ENCODE results near the gene NEU4.

Gene NEU4

DNA sequence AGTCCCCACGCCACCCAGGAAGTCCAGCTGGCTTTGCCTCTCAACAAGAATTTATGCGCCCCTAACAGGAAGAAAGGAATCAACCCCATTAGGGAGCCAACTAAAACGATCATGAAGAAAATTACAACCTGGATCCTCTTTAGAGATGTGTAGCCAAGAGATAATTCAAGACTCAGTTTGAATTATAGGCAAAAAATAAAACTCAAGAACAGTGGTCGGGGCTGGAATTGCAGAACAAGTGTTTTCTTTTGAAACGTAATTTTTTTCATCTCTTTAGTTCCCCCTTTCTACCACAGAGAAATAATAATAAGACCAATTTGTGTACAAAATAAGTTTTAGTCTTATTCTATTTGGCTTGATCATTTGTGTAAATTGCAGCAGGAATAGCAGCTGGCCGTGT is 27.3 kb downstream of the NEU4 start:
- DNase-seq, result no peak

DNA sequence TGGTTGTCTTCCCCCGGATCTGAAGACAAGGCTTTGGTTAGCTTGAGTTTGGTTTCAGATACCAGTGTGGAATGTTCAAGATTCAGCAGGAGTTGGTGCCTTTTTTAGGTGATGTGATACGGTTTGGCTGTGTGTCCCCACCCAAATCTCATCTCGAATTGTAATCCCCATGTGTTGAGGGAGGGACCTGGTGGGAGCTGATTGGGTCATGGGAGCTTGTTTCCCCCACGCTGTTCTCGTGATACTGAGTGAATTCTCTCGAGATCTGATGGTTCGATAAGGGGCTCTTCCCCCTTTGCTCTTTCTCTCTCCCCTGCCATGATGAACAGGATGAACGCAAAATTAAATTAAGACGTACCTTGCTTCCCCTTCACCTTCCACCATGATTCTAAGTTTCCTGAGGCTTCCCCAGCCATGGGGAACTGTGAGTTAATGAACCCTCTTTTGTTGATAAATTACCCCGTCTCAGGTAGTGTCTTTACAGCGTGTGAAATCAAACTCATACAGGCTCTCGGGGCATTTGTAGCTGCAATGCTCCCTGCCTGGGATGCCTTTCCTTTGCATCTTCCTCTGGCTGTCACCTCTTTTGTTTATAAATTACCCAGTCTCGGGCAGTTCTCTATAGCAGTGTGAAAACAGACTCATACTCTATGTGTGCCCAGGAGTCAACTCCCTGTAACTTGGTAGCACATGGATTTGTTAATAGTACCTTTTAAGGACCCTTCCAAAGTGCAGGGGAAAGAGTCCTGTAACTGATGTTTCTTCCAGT is 28.4 kb downstream of the NEU4 start:
- no peak for DNase-seq

- no peak for DNase-seq
These were observed 32.4 kb downstream of the NEU4 start for GRCh38 chr2:241841181-241842066.

DNA sequence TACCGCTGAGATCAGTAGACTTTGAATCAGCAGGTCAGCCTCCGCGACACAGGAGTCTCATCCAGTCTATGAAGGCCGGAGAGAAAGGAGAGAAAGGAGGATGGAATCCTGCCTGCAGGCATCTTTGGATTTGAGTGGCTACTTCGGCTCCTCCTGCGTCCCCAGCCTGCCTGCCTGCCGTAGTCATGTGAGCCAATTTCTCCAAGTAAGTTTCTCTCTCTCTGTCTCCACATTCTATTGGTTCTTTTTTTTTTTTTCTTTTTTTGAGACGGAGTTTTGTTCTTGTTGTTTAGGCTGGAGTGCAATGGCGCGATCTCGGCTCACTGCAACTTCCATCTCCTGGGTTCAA is 33.0 kb downstream of the NEU4 start:
- no peak for DNase-seq

DNA sequence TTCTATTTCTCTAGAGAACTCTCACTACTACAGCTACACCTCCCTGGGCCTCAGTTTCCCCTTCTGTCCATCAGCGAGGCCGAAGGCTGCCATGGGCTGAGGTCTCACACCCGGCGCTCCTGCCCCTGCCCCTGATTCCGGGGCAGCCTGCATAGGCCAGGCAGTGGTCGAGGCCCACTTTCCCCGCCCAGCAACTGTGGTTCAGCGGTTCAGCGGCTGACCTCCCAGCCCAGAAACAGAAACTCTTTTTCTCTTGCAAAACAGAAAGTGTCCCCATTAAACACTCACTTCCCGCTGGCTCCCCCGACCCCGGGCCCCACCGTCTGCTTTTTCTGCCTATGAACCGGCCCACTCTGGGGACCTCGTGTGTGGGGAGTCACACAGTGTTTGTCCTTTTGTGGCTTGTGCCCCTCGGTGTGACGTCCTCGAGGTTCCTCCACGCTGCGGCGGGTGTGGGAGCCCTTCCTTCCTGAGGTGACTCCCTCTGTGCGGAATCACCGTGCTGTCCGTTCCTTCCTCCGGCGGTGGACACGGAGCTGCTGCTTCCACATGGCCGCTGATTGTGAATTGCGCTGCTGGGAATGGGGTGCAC is 33.7 kb downstream of the NEU4 start:
- no peak for DNase-seq

DNA sequence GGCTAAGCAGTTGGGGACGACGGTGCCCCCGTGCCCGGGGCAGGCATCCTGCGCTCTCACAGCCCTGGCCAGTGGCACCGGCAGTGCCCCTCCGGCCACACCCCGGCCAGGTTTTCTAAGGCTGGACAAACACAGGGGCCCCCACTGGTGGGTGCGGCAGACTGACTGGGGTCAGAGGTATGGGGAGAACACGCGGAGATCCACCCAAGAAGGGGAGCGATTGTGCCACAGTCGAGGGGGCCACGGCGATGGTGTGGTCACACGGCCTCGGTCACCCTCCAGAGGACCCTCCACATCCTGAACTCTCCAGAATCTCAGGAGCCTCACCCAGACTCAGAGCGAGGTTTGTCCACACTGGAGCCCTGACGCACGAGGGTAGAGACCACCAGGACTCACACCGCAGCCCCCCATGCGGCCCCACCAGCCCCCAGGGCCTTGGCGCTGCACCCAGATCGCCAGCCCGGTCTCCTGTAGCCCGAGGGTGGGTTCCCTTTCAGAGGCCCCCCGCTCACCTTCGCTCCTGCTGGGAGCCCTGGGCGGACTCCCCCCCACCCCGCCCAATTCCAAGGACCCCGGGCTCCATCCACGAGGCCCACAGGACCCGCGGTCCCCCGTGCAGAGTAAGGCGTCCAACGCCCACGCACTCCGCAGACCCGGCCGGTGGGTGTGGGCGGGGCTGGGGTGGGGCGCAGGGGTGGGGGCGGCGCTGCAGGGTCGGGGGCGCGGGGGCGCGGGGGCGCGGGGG is 34.5 kb downstream of the NEU4 start:
- no peak for DNase-seq

- DNase-seq, result no peak
These were observed 35.2 kb downstream of the NEU4 start for GRCh38 chr2:241844066-241844728.

DNA sequence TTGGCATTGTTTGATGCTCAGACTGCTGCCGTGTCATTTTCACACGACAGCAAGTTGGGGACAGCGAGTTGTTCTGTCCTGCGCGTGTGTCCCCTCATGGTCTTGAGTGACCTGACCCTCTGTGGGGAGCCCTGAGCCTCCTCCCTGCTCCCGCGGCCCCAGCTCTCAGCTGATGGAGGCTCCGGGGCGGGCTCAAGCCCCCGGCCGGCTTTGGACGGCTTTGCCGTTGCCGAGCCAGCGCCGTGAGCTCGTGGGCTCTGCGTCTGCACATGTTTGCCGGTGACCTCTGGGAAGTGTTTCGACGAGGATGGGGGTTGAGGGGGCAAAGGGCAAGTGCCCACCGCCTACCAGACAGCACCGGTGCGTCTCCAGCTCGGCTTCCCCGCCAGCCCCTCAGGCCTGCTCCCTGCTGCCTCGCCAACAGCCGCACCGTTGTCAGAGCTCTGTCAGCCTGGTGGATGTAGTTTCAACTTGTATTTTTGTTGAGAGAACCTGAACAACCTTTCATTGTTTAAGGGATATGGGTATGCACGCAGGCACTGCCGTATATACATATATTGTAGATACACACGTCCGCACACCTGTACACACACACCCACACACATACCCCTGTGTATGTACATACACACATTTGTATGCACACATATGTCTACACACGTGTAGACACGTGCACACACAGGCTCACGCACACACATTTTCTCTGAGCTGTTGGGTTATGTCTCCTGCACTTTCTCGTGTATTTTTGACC is 36.0 kb downstream of the NEU4 start:
- no peak for DNase-seq

- DNase-seq, result no peak
These were observed 37.4 kb downstream of the NEU4 start for GRCh38 chr2:241846406-241846805.

DNA sequence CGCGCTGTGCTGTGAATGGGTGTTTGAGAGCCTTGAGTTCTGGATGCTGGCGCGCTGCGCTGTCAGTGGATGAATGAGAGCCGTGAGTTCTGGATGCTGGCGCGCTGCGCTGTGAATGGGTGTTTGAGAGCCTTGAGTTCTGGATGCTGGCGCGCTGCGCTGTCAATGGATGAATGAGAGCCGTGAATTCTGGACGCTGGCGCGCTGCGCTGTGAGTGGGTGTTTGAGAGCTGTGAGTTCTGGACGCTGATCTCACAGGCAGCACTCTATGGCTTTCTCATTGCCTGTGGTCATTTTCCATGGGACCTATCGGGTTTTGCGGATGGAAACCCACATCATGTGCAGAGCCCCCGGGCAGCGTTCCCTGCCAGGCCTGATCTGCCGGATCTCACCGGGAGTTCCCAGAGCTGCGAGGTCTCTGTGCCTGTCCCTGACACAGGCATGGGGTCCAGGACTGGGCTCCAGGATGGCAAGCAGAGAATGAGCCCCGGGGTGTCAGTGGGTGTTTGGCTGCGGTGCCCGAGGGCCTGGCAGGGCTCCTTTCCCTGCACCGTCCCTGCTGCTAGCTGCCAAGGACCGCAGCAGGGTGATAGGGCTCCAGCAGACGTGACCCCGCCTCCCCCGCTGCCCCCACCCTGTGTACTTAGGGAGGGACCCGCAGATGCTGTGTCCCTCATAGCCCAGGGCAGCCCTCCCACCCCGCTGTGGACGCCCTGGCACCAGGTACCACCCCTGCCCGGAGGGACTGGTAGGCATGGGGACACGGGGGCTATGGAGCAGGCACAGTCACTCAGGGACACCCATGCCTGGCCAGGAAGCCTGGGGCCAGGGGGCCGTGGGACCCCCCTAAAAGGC is 40.0 kb downstream of the NEU4 start:
- DNase-seq, result no peak

- DNase-seq, result no peak
These were observed 40.9 kb downstream of the NEU4 start for GRCh38 chr2:241849616-241850543.

- no peak for DNase-seq
These were observed 41.7 kb downstream of the NEU4 start for GRCh38 chr2:241850544-241851324.

GRCh38 chr2:241851325-241852115 is 42.5 kb downstream of the NEU4 start:
- DNase-seq, result no peak

DNA sequence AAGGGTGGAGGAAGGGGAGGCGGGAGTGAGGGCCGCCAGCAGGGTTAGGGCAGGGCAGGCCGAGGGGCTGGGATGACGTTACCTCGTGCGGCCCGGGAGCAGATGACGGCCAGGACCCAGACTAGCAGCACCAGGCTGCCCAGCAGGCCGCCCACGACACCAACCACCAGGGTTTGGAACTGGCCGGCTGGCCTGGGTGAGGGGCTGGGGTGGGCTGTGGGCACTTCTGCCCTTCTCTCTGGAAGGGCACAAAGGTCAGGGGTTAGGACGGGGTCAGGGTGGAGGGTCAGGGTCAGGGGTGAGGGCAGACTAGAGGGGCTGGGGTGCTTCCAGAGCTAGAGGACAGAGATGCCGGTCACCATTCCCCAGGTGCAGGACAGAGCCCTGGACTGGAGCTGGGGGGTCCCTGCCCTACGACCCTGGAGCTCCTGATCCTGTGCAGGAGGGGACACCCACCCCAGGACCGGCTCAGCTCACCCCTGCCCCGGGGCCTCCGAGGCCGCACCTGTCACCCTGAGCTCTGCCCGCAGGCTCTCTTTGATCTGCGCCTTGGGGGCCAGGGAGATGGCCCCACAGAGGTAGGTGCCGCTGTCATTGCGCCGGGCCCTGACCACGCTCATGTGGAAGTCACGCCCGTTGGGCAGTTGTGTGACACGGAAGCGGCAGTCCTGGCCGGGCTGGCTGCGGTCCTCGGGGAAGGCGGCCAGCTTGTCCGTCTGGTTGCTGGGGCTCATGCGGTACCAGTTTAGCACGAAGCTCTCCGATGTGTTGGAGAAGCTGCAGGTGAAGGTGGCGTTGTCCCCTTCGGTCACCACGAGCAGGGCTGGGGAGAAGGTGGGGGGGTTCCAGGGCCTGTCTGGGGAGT is 43.4 kb downstream of the NEU4 start:
- no peak for DNase-seq

- no peak for DNase-seq
These were observed 44.1 kb downstream of the NEU4 start for GRCh38 chr2:241852981-241853631.

GRCh38 chr2:241853651-241854341 is 44.8 kb downstream of the NEU4 start:
- no peak for DNase-seq

All from NCI-H1105 treated with DMSO at 0.1 percent for 48 hours (cell line).